ENCODE data around the gene WASHC2A.

DNA sequence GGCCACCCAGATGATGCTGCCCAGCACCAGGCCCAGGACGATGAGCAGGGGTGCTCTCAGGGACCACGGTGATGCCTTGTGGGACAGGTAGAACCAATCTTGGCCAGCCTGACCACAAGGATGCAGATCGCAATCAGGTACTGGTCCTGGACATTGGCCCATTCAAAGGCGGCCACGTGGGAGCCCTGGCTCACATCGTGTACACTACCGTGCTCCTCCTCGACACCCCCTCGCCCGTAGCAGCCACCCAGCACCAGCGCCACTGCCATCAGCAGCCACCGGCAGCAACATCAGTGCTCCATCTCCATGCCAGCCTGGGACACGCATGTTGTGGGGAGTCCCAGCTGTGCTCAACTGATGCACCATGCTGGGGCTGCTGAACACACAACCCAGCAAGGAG, 40.6 kb upstream of the WASHC2A start:
- TF ChIP-seq, protein P1, sequence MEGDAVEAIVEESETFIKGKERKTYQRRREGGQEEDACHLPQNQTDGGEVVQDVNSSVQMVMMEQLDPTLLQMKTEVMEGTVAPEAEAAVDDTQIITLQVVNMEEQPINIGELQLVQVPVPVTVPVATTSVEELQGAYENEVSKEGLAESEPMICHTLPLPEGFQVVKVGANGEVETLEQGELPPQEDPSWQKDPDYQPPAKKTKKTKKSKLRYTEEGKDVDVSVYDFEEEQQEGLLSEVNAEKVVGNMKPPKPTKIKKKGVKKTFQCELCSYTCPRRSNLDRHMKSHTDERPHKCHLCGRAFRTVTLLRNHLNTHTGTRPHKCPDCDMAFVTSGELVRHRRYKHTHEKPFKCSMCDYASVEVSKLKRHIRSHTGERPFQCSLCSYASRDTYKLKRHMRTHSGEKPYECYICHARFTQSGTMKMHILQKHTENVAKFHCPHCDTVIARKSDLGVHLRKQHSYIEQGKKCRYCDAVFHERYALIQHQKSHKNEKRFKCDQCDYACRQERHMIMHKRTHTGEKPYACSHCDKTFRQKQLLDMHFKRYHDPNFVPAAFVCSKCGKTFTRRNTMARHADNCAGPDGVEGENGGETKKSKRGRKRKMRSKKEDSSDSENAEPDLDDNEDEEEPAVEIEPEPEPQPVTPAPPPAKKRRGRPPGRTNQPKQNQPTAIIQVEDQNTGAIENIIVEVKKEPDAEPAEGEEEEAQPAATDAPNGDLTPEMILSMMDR (IDR thresholded peaks at IDR 0.05) = no peak
- no peak for TF ChIP-seq POLR2AphosphoS5 (IDR thresholded peaks at IDR 0.05; ENCODE audit: low read depth, low read length)
